Muscle of leg (tissue), 11 donors: ENCODE results near the gene MBNL2. TPM values are rescaled to one million over a fixed set of nuclear protein-coding genes. Genes with fewer than 3 reads are reported as not detected.

Experiments
- DNase-seq: peaks from one replicate; pipeline ENCODE4 v3.0.0; 2013
- H3K27ac ChIP-seq: one replicate; pipeline ENCODE4 v1.5.1; 2013; ENCODE audit warnings: mild to moderate bottlenecking, low read length, control low read depth
- H3K27me3 ChIP-seq: one replicate; pipeline ENCODE4 v1.6.1; 2013; ENCODE audit warnings: low read length; ENCODE audit not compliant: control insufficient read depth, insufficient read depth
- H3K36me3 ChIP-seq: one replicate; pipeline ENCODE4 v1.6.1; 2013; ENCODE audit warnings: low read length; ENCODE audit not compliant: control insufficient read depth, insufficient read depth
- H3K4me1 ChIP-seq: one replicate; pipeline ENCODE4 v1.6.1; 2013; ENCODE audit warnings: low read length; ENCODE audit not compliant: control insufficient read depth, insufficient read depth
- H3K4me3 ChIP-seq: one replicate; pipeline ENCODE4 v1.5.1; 2013; ENCODE audit warnings: low read length, control low read depth
- H3K9me3 ChIP-seq: replicated peaks from 2 replicates; pipeline ENCODE4 v1.6.1; 2013; ENCODE audit warnings: low read depth, low read length; ENCODE audit not compliant: control insufficient read depth
- WGBS: methylation state at CpG from one replicate; pipeline ENCODE4 v1.1.5; 2013; ENCODE audit warnings: missing lambda C conversion rate; ENCODE audit not compliant: insufficient coverage; 5-methylcytosine and 5-hydroxymethylcytosine counted together
- polyA plus RNA-seq, 8 donors: library from polyadenylated mRNA; unstranded; fragments of 120-200 nt; gene quantifications; one replicate each; pipeline versions ENCODE4 v1.2.1 to v1.2.3, GENCODE V29; 2013; ENCODE audit warnings: inconsistent platforms in 1 of 8, low replicate concordance in 1 of 8; ENCODE audit not compliant: insufficient read length in 8 of 8, insufficient read depth in 1 of 8
- total RNA-seq: library from RNA; stranded (reverse); fragments of 120-200 nt; gene quantifications from one replicate; pipeline ENCODE4 v1.2.4, GENCODE V29; 2013

Gene MBNL2
- total and polyA plus RNA-seq, 9 donors: 20.1 to 37.0 (median 26.8) TPM

DNA sequence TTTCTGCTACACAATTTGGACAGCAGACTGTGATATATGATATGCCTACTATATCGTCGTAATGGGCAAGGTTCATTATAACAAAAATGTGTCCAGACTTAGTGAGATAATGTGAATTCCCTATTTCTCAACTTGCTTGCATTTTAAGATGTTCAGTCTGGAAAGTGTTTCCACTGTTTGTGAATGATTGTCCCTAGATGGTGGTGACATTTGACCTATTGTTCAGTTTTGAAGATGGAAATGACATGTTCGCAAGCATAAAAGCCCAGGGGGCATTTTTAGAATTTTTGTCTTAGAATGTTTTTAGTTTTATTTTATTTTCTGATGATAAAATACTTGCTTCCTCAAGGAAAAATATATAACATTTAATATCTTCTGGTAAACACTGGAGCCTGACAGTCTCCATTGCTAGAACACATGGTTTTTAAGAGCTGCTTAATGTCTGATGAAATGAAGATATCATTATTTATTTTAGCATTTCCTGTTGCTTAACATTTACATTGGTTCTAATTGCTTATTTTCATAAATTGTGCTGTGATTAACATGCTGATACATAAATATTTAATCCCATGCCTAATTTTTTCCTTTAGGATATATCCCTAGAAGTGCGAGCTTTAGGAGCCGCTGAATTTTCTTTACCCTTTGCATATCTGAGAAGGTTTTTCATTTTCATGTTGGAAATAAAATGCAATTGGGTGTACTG lies 27.1 kb downstream of the MBNL2 start:
- peak; percentile 63 for DNase-seq
- no peaks in the 10 kb centered on the region for H3K27me3 ChIP-seq
- peaks cover 2% of the 10 kb centered on the region for H3K4me1 ChIP-seq
- H3K36me3 ChIP-seq: no peaks in the 10 kb centered on the region
- no peaks in the 10 kb centered on the region for H3K9me3 ChIP-seq
- H3K27ac ChIP-seq: peak overlapping the region; percentile 39
- H3K4me3 ChIP-seq: no peak overlapping the region
- no CpG with 5 or more reads among the region's 5 CpGs for WGBS

GRCh38 chr13:97249796-97250495 lies 27.8 kb downstream of the MBNL2 start:
- Histone ChIP-seq H3K9me3 (no peaks in the 10 kb centered on the region), H3K27ac (peak overlapping the region; percentile 39), H3K4me3 (no peak overlapping the region)

DNA sequence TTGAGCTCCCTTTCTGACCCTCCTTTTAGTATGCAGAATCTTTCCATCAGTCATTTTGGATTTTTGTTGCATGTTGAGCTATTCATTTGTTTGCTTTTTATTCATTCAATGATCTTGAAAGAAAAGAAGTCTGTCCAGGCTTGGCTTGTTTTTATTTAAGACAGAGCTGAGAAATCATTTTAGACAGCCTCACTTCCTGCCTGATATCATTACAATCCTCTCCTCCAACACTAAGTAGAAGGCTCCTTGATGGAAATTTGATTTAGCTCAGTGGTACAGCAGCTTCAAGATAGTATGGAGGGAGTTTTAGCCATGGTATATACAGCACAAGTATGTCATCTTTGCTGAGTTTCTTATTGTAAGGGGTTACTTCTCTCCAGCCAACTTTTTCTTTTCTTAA lies 28.4 kb downstream of the MBNL2 start:
- H3K9me3 ChIP-seq: no peaks in the 10 kb centered on the region
- peaks cover 2% of the 10 kb centered on the region for H3K4me1 ChIP-seq
- no peak overlapping the region for H3K27ac ChIP-seq
- no peaks in the 10 kb centered on the region for H3K27me3 ChIP-seq
- DNase-seq: no peak
- no peak overlapping the region for H3K4me3 ChIP-seq
- no peaks in the 10 kb centered on the region for H3K36me3 ChIP-seq

More at GRCh38 chr13:97249796-97250495, 27.8 kb downstream of the MBNL2 start:
- peaks cover 2% of the 10 kb centered on the region for H3K4me1 ChIP-seq
- no peaks in the 10 kb centered on the region for H3K27me3 ChIP-seq
- WGBS: no CpG with 5 or more reads among the region's 3 CpGs
- peak; percentile 57 for DNase-seq
- H3K36me3 ChIP-seq: no peaks in the 10 kb centered on the region

DNA sequence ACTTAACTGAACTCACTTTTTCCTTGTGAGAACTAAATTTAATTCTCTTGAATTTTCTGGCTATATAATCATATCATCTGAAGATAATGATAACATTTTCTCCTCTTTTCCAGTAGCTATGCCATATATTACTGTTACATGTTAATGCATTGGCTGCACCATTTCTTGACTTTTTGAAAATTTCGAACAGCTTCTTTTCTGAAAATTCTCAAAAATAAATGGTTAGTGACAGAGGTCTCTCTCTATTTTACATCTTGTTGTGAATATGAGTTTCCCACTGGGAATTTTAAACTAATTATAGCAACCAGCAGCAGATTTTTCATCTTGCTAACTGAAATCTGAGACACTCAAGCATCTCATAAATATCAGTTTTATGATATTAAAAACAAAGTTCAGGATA lies 30.6 kb downstream of the MBNL2 start:
- H3K36me3 ChIP-seq: no peaks in the 10 kb centered on the region
- no peak for DNase-seq
- no peak overlapping the region for H3K27ac ChIP-seq
- H3K4me3 ChIP-seq: no peak overlapping the region
- H3K27me3 ChIP-seq: no peaks in the 10 kb centered on the region
- H3K4me1 ChIP-seq: no peaks in the 10 kb centered on the region
- H3K9me3 ChIP-seq: no peaks in the 10 kb centered on the region
- no CpG with 5 or more reads among the region's 1 CpG for WGBS

DNA sequence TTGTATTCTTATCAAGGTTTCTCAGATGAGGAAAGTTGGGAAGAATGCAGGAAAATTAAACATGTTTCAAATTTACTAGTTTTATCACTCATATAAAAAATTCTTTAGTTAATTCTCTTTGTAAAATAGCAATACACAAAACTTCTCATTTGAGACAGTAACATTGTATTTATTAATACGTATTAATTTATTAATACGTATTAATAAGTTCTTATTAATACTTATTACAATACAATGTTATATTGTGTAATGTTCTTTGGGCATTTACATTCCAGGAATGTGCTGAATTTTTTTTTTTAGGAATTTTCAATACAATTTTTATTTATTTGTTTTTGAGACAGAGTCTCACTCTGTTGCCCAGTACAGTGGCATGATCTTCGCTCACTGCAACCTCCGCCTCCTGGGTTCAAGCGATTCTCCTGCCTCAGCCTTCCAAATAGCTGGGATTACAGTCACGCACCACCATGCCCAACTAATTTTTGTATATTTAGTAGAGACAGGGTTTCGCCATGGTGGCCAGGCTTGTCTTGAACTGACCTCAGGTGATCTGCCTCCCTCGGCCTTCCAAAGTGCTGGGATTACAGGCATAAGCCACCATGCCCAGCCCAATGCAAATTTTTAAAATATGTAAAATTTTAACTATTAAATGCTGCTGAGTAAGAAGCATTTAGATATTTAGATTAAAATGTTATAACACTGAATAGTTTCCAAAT lies 31.6 kb downstream of the MBNL2 start:
- Histone ChIP-seq H3K4me3 (no peak overlapping the region), H3K4me1 (peaks cover 2% of the 10 kb centered on the region), H3K27me3 (no peaks in the 10 kb centered on the region), H3K36me3 (no peaks in the 10 kb centered on the region), H3K27ac (no peak overlapping the region), H3K9me3 (no peaks in the 10 kb centered on the region)
- WGBS: no CpG with 5 or more reads among the region's 8 CpGs
- DNase-seq: no peak

- Histone ChIP-seq H3K27me3 (no peaks in the 10 kb centered on the region), H3K4me3 (no peak overlapping the region), H3K9me3 (no peaks in the 10 kb centered on the region), H3K36me3 (no peaks in the 10 kb centered on the region), H3K27ac (no peak overlapping the region), H3K4me1 (peaks cover 10% of the 10 kb centered on the region)
- no peak for DNase-seq
- WGBS: no CpG with 5 or more reads among the region's 2 CpGs
Measured at GRCh38 chr13:97254816-97255215, 32.7 kb downstream of the MBNL2 start.

GRCh38 chr13:97255515-97256021 lies 33.4 kb downstream of the MBNL2 start:
- no peak overlapping the region for H3K27ac ChIP-seq
- no peaks in the 10 kb centered on the region for H3K36me3 ChIP-seq
- no peaks in the 10 kb centered on the region for H3K9me3 ChIP-seq
- peaks cover 15% of the 10 kb centered on the region for H3K4me1 ChIP-seq
- WGBS: no CpG with 5 or more reads among the region's 3 CpGs
- no peaks in the 10 kb centered on the region for H3K27me3 ChIP-seq
- no peak for DNase-seq
- H3K4me3 ChIP-seq: no peak overlapping the region

DNA sequence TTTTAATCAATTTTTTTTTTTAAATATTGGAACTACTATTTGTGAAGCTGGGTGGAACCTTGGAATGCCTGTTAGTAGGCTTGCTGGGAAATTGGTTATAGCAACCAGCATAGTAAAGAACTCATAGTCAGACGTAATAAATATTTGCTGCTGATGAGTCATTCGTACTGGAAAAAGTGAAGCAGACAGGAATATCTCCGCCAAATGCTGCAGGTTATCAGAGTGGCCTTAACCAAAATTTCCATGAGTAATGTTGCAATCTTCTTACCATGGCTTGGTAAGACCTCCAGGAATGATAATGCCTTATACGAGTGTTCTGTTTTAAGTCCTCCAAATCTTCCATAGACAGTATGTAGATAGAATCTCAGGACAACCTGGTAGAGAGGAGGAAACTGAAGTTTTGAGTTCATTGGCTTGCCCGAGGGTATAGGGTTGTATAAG lies 34.2 kb downstream of the MBNL2 start:
- H3K9me3 ChIP-seq: no peaks in the 10 kb centered on the region
- H3K4me3 ChIP-seq: no peak overlapping the region
- no peak for DNase-seq
- no peaks in the 10 kb centered on the region for H3K27me3 ChIP-seq
- no peaks in the 10 kb centered on the region for H3K36me3 ChIP-seq
- no peak overlapping the region for H3K27ac ChIP-seq
- 72% methylated on average over 3 of the region's 5 CpGs for WGBS
- peaks cover 23% of the 10 kb centered on the region for H3K4me1 ChIP-seq

- DNase-seq: no peak
- no peak overlapping the region for H3K4me3 ChIP-seq
- peaks cover 24% of the 10 kb centered on the region for H3K4me1 ChIP-seq
- no peaks in the 10 kb centered on the region for H3K36me3 ChIP-seq
- WGBS: 79% methylated on average over 5 of the region's 6 CpGs
- no peaks in the 10 kb centered on the region for H3K27me3 ChIP-seq
- no peaks in the 10 kb centered on the region for H3K9me3 ChIP-seq
- H3K27ac ChIP-seq: peak overlapping the region; percentile 53
Measured at GRCh38 chr13:97257228-97257755, 35.2 kb downstream of the MBNL2 start.
